Measurements from ENCODE around the gene PCSK6.

DNA sequence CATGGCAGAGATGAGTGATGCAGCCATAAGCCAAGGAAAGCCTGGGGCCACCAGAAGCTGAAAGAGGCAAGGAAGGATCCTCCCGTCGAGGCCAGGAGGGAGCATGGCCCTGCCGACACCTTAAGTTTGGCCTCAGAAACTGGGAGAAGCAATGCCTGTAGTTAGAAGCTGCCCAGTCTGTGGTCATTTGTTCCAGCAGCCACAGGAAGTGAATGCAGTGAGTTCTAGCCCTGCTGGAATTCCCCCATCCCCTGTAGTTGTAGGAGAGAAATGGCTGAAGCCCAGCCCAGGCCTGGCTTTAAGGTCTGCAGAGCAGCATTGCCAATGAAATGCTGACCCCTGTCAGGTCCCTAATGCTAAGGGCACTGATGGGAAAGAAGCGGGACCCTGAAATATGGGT lies 225.5 kb downstream of the PCSK6 start:
- TF ChIP-seq ZNF8 (CRISPR knock-in tag; IDR thresholded peaks at IDR 0.05) (no peak), CSDC2 (CRISPR knock-in tag; IDR thresholded peaks at IDR 0.05) (no peak), SNAI2 (CRISPR knock-in tag; IDR thresholded peaks at IDR 0.05) (no peak), ISL1 (CRISPR knock-in tag; IDR thresholded peaks at IDR 0.05) (no peak), TCF4 (CRISPR knock-in tag; IDR thresholded peaks at IDR 0.05; ENCODE audit: borderline replicate concordance) (no peak), ZFP3 (CRISPR knock-in tag; IDR thresholded peaks at IDR 0.05) (no peak), ARNTL (CRISPR knock-in tag; IDR thresholded peaks at IDR 0.05; ENCODE audit: borderline replicate concordance, low read depth) (no peak), ZNF70 (CRISPR knock-in tag; IDR thresholded peaks at IDR 0.05) (no peak), RARB (CRISPR knock-in tag; IDR thresholded peaks at IDR 0.05) (no peak), GLIS3 (CRISPR knock-in tag; IDR thresholded peaks at IDR 0.05) (no peak)
- TF ChIP-seq, protein P1, sequence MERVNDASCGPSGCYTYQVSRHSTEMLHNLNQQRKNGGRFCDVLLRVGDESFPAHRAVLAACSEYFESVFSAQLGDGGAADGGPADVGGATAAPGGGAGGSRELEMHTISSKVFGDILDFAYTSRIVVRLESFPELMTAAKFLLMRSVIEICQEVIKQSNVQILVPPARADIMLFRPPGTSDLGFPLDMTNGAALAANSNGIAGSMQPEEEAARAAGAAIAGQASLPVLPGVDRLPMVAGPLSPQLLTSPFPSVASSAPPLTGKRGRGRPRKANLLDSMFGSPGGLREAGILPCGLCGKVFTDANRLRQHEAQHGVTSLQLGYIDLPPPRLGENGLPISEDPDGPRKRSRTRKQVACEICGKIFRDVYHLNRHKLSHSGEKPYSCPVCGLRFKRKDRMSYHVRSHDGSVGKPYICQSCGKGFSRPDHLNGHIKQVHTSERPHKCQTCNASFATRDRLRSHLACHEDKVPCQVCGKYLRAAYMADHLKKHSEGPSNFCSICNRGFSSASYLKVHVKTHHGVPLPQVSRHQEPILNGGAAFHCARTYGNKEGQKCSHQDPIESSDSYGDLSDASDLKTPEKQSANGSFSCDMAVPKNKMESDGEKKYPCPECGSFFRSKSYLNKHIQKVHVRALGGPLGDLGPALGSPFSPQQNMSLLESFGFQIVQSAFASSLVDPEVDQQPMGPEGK (CRISPR knock-in tag; IDR thresholded peaks at IDR 0.05; ENCODE audit: borderline replicate concordance), result no peak
- TF ChIP-seq, protein P2, sequence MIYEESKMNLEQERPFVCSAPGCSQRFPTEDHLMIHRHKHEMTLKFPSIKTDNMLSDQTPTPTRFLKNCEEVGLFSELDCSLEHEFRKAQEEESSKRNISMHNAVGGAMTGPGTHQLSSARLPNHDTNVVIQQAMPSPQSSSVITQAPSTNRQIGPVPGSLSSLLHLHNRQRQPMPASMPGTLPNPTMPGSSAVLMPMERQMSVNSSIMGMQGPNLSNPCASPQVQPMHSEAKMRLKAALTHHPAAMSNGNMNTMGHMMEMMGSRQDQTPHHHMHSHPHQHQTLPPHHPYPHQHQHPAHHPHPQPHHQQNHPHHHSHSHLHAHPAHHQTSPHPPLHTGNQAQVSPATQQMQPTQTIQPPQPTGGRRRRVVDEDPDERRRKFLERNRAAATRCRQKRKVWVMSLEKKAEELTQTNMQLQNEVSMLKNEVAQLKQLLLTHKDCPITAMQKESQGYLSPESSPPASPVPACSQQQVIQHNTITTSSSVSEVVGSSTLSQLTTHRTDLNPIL (CRISPR knock-in tag; IDR thresholded peaks at IDR 0.05; ENCODE audit: low read depth), result no peak
- TF ChIP-seq, protein P3, sequence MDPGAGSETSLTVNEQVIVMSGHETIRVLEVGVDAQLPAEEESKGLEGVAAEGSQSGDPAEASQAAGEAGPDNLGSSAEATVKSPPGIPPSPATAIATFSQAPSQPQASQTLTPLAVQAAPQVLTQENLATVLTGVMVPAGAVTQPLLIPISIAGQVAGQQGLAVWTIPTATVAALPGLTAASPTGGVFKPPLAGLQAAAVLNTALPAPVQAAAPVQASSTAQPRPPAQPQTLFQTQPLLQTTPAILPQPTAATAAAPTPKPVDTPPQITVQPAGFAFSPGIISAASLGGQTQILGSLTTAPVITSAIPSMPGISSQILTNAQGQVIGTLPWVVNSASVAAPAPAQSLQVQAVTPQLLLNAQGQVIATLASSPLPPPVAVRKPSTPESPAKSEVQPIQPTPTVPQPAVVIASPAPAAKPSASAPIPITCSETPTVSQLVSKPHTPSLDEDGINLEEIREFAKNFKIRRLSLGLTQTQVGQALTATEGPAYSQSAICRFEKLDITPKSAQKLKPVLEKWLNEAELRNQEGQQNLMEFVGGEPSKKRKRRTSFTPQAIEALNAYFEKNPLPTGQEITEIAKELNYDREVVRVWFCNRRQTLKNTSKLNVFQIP (CRISPR knock-in tag; IDR thresholded peaks at IDR 0.05; ENCODE audit: borderline replicate concordance, low read depth), result no peak
- TF ChIP-seq, protein P4, sequence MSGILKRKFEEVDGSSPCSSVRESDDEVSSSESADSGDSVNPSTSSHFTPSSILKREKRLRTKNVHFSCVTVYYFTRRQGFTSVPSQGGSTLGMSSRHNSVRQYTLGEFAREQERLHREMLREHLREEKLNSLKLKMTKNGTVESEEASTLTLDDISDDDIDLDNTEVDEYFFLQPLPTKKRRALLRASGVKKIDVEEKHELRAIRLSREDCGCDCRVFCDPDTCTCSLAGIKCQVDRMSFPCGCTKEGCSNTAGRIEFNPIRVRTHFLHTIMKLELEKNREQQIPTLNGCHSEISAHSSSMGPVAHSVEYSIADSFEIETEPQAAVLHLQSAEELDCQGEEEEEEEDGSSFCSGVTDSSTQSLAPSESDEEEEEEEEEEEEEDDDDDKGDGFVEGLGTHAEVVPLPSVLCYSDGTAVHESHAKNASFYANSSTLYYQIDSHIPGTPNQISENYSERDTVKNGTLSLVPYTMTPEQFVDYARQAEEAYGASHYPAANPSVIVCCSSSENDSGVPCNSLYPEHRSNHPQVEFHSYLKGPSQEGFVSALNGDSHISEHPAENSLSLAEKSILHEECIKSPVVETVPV (CRISPR knock-in tag; IDR thresholded peaks at IDR 0.05), result no peak

Measured in SK-N-SH treated with all-trans-retinoic acid at 6 μM for 48 hours (cell line).